GM18867 (cell line): Measurements from ENCODE around the gene ZACN.

Experiments used
- ATAC-seq: cut with Tn5 transposase; IDR thresholded peaks from one replicate; pipeline ENCODE4 v1.9.1; 2021; ENCODE audit warnings: mild to moderate bottlenecking, moderate library complexity; ENCODE audit not compliant: unreplicated experiment

The ZACN gene

DNA sequence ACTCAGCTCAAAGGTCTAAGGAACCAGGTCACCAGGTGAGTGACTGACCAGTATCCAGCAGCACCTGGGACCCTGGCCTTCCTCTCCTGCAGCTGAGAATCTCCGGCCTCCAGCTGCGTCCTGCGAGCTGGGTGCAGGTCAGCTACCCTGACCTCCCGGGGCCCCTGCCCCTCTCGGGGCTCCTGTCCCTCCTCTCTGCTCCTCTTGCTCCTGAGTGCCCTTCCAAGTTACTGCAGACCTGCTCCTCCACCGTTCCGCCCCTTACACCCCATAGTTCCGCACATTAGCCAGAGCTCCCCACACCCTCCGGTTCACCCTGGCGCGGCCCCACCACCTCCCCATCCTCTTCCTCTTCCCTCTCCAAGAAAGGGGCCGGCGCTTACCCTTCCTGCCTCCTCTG, 51.5 kb downstream of the ZACN start:
- ATAC-seq = no peak

GRCh38 chr17:76131051-76131691, 52.2 kb downstream of the ZACN start:
- ATAC-seq = no peak

DNA sequence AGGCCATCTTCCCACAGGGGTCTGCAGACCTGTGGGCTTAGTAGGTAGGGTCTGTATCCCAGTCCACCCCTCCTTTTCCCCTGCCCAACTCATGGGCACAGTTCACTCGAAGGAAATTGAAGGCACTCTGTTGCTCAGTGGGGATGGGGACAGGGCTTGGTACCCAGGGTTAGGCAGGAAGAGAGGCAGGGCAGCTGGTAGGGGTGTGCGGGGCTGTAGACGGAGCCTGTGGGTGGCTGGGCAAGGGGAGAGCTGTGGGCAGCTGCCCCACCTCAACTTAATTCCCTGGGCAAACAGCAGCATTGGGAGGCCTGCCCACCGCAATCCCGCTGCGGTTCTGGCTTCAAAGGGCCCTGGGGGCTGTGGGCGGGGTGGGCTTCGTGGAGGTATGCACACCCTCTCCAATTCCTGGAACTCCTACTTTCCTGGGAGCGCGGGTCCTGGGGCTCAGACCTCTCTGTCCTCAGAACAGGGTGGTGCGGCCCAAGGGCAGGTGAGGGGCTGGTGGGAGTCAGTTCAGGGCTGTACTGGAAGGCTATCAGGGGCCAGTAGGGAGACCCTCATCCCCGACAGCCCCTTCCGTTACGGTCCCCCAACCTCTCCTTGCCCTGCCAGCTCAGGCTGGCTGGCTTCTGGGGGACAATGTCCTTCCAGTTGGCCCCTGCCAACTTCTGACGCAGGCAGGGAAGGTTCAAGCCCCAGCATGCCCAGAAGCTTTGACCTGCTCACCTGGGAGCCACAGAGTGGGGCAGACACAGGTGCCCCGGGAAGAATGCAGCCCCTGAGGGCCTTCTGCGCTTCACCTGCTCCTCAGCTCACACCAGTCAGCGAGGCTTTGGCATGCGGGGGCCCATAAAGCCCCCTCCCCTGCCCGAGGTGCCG, 53.0 kb downstream of the ZACN start:
- no peak for ATAC-seq
